Pancreas (tissue), 10 donors: ENCODE measurements around the gene ASTN1. TPM values are rescaled to one million over a fixed set of nuclear protein-coding genes. Genes with fewer than 3 reads are reported as not detected.

Source experiments
- ATAC-seq, 4 donors: fragments of 200-7000 bp; cut with Tn5 transposase; one replicate each; pipeline versions ENCODE4 v1.8.0 to v1.9.1; 2020; ENCODE audit warnings: mild to moderate bottlenecking in 4 of 4, moderate library complexity in 4 of 4
- DNase-seq, 6 donors: peaks; one replicate each; pipeline ENCODE4 v3.0.0-alpha.2; 2020
- FAIRE-seq: peaks from 2 replicates; lab custom pipeline; 2012; peaks lifted over from hg19 to GRCh38; lab: Jason Lieb, UNC
- H3K27ac ChIP-seq, 4 donors: fragments of 200-600 bp; sonication (generic); 1 replicate in 3 of 4; 2 replicates in 1 of 4; pipeline versions ENCODE4 v1.5.0 to v1.8.0; 2020
- H3K27me3 ChIP-seq, 4 donors: fragments of 200-600 bp; one replicate each; pipeline ENCODE4 v1.8.0; 2021
- H3K36me3 ChIP-seq, 3 donors: fragments of 200-600 bp; sonication (generic) in 1 of 3; one replicate each; pipeline versions ENCODE4 v1.5.0 to v1.8.0; 2020 to 2021
- H3K4me1 ChIP-seq, 3 donors: fragments of 200-600 bp; one replicate each; pipeline ENCODE4 v1.8.0; 2021
- H3K4me3 ChIP-seq, 4 donors: fragments of 200-600 bp; sonication (generic) in 2 of 4; one replicate each; pipeline versions ENCODE4 v1.5.0 to v1.8.0; 2020 to 2021
- H3K9me3 ChIP-seq, 4 donors: fragments of 200-600 bp; one replicate each; pipeline ENCODE4 v1.8.0; 2021
- CTCF ChIP-seq, 4 donors: fragments of 200-600 bp; sonication (generic) in 3 of 4; IDR thresholded peaks; one replicate each; pipeline versions ENCODE4 v1.5.0 to v1.8.0; 2021; ENCODE audit warnings: antibody characterized with exemption in 4 of 4
- WGBS, 2 donors: extraction: QIAGEN DNeasy Blood & Tissue Kit; methylation state at CpG; one replicate each; pipeline ENCODE4 v1.1.7; 2013; 5-methylcytosine and 5-hydroxymethylcytosine counted together
- intact Hi-C, 3 donors: fragments of 100-400 bp; cut with DNase I; formaldehyde crosslinking; loops; one replicate each; pipeline versions ENCODE4 v1.11.1 to v1.14.2; 2022
- polyA plus RNA-seq, 2 donors: library from polyadenylated mRNA; stranded (reverse); fragments of 200-250 nt; gene quantifications; one replicate each; pipeline ENCODE4 v1.2.3, GENCODE V29; 2013
- total RNA-seq, 6 donors: library from RNA; stranded (reverse); fragmentation: NEBNext Ultra II Directional in 4 of 6; extraction: Animal tissue kit (Norgen Biotek cat#: 25700) in 4 of 6; gene quantifications; one replicate each; pipeline versions ENCODE4 v1.2.1 to v1.2.4, GENCODE V29; 2021 to 2023
- donor health status: healthy with polysubstance abuse.
- donor health status: DM: no; HTN: no; CAD: no; lungs with moderate emphysema.
- donor health status: DM: no; HTN: no; CAD: no.
- donor health status: control.
- donor health status: control.
- donor health status: Bipolar disorder and iron deficiency.
- donor health status: DM: yes; HTN: yes; CAD: no.
- donor health status: DM: no; HTN: no; CAD: no.
- donor health status: DM: no; HTN: no; CAD: no.
- donor health status: DM: yes; HTN: yes; CAD: no.

The ASTN1 gene
- total and polyA plus RNA-seq, 8 donors: 0.11 to 0.77 (median 0.32) TPM

GRCh38 chr1:177206831-177207355, 42.4 kb upstream of the ASTN1 start:
- H3K27me3 ChIP-seq: no peaks in the 10 kb centered on the region
- no peak for FAIRE-seq
- no peak for TF ChIP-seq CTCF (IDR thresholded peaks at IDR 0.05)
- no peak overlapping the region for H3K27ac ChIP-seq
- no peak for DNase-seq
- no peaks in the 10 kb centered on the region for H3K36me3 ChIP-seq
- ATAC-seq: no peak
- H3K9me3 ChIP-seq: no peaks in the 10 kb centered on the region
- no peak overlapping the region for H3K4me3 ChIP-seq
- H3K4me1 ChIP-seq: no peaks in the 10 kb centered on the region
- intact Hi-C loops: no loop called here

- no peak for FAIRE-seq
Measured at GRCh38 chr1:177200290-177200689, 35.8 kb upstream of the ASTN1 start.

GRCh38 chr1:177198243-177198642, 33.7 kb upstream of the ASTN1 start:
- FAIRE-seq (no peak), DNase-seq (no peak), ATAC-seq (no peak)
- Histone ChIP-seq H3K27ac (no peak overlapping the region), H3K4me3 (no peak overlapping the region), H3K4me1 (no peaks in the 10 kb centered on the region), H3K27me3 (no peaks in the 10 kb centered on the region), H3K36me3 (no peaks in the 10 kb centered on the region), H3K9me3 (no peaks in the 10 kb centered on the region)
- intact Hi-C loops: no loop called here
- 79 to 93% methylated on average over 2 of the region's 2 CpGs for WGBS, 2 donors
- no peak for TF ChIP-seq CTCF (IDR thresholded peaks at IDR 0.05)

More at GRCh38 chr1:177200290-177200689, 35.8 kb upstream of the ASTN1 start:
- intact Hi-C loops: no loop called here
- no peak for ATAC-seq
- no peak for TF ChIP-seq CTCF (IDR thresholded peaks at IDR 0.05)
- DNase-seq: no peak
- H3K27me3 ChIP-seq: no peaks in the 10 kb centered on the region
- no peak overlapping the region for H3K27ac ChIP-seq
- no peaks in the 10 kb centered on the region for H3K4me1 ChIP-seq
- WGBS, 2 donors: 74 to 81% methylated on average over 4 of the region's 4 CpGs
- no peak overlapping the region for H3K4me3 ChIP-seq
- no peaks in the 10 kb centered on the region for H3K36me3 ChIP-seq
- no peaks in the 10 kb centered on the region for H3K9me3 ChIP-seq

GRCh38 chr1:177190308-177190970, 25.9 kb upstream of the ASTN1 start:
- intact Hi-C loops: no loop called here

More at GRCh38 chr1:177190308-177190970, 25.9 kb upstream of the ASTN1 start:
- FAIRE-seq: no peak
- Histone ChIP-seq H3K27me3 (no peaks in the 10 kb centered on the region), H3K9me3 (no peaks in the 10 kb centered on the region), H3K36me3 (no peaks in the 10 kb centered on the region), H3K4me1 (no peaks in the 10 kb centered on the region), H3K27ac (no peak overlapping the region), H3K4me3 (no peak overlapping the region)
- no peak for DNase-seq
- no peak for TF ChIP-seq CTCF (IDR thresholded peaks at IDR 0.05)
- 79 to 86% methylated on average over 3 of the region's 3 CpGs for WGBS, 2 donors
- ATAC-seq: no peak
